HepG2 (cell line): ENCODE data around the gene ATRIP. TPM values are rescaled to one million over a fixed set of nuclear protein-coding genes. Genes with fewer than 3 reads are reported as not detected.
A peak's percentile ranks its signal among the peaks of the same experiment; 100 is the strongest.

ENCODE experiments used
- ATAC-seq: fragments of 200-7000 bp; cut with Tn5 transposase; 3 replicates; pipeline ENCODE4 v1.9.1; 2020; ENCODE audit warnings: mild to moderate bottlenecking, moderate library complexity
- BruUV-seq: library from RNA; stranded (reverse); fragments of 400-500 nt; replicated peaks from 2 replicates; lab custom pipeline; 2021; lab: Mats Ljungman, UMichigan
- CTCF ChIA-PET: fragments of 300-600 bp; formaldehyde crosslinking; extraction: SDS; loops from one replicate; lab custom pipeline; 2021; ENCODE audit warnings: low total read pairs, inconsistent platforms, low intra/inter-chr PET ratio; lab: Yijun Ruan, JAX
- POLR2A ChIA-PET: fragments of 350-600 bp; sonication (Branson Sonifier 250); formaldehyde crosslinking; loops from one replicate; lab custom pipeline; 2020; ENCODE audit warnings: antibody characterized with exemption, inconsistent platforms; lab: Yijun Ruan, JAX
- DNase-seq: peaks from one replicate; pipeline ENCODE4 v3.0.0-alpha.2; 2015; ENCODE audit warnings: low spot score
- FAIRE-seq: peaks from 3 replicates; lab custom pipeline; 2011; peaks lifted over from hg19 to GRCh38; lab: Jason Lieb, UNC
- H2AFZ ChIP-seq: one replicate; pipeline ENCODE4 v1.6.1; 2011; ENCODE audit warnings: low read length, inconsistent platforms
- H3K27ac ChIP-seq: fragments of 300-600 bp; 3 replicates; pipeline ENCODE4 v1.8.0; 2011; ENCODE audit warnings: mixed run types, mild to moderate bottlenecking, mixed read lengths, low read length, inconsistent platforms; ENCODE audit not compliant: insufficient read depth; ENCODE audit errors: extremely low read length
- H3K27me3 ChIP-seq, 2 experiments: fragments of 200-600 bp in 1 of 2; 2 replicates in 1 of 2; 3 replicates in 1 of 2; pipeline versions ENCODE4 v1.6.0 to v1.8.0; 2011; ENCODE audit warnings: low read length in 2 of 2, mild to moderate bottlenecking in 2 of 2, moderate library complexity in 2 of 2, inconsistent platforms in 1 of 2; ENCODE audit not compliant: insufficient read depth in 2 of 2, control insufficient read depth in 1 of 2
- H3K36me3 ChIP-seq, 2 experiments: fragments of 200-600 bp in 1 of 2; replicated peaks in 1 of 2; 2 replicates in 1 of 2; 3 replicates in 1 of 2; pipeline versions ENCODE4 v1.5.1 to v1.8.0; 2011; ENCODE audit warnings: low read length in 2 of 2, inconsistent platforms in 1 of 2; ENCODE audit not compliant: insufficient read depth in 2 of 2, control insufficient read depth in 1 of 2
- H3K4me1 ChIP-seq: 2 replicates; pipeline ENCODE4 v1.5.1; 2012; ENCODE audit warnings: low read length, inconsistent platforms; ENCODE audit not compliant: insufficient read depth
- H3K4me2 ChIP-seq: 2 replicates; pipeline ENCODE4 v1.6.0; 2011; ENCODE audit warnings: low read depth, low read length, inconsistent platforms
- H3K4me3 ChIP-seq, 3 experiments: fragments of 200-600 bp in 1 of 3; sonication (generic), shearing (Covaris generic) in 1 of 3; replicated peaks in 1 of 3; 2 replicates each; pipeline ENCODE4 v1.5.1; 2011 to 2016; ENCODE audit warnings: low read length in 3 of 3, inconsistent platforms in 2 of 3, low read depth in 2 of 3, mild to moderate bottlenecking in 2 of 3, control low read depth in 1 of 3, mixed read lengths in 1 of 3; ENCODE audit not compliant: insufficient read depth in 1 of 3
- H3K79me2 ChIP-seq: one replicate; pipeline ENCODE4 v1.6.1; 2011; ENCODE audit warnings: low read length, inconsistent platforms; ENCODE audit not compliant: insufficient read depth
- H3K9ac ChIP-seq: 2 replicates; pipeline ENCODE4 v1.6.0; 2011; ENCODE audit warnings: mild to moderate bottlenecking, low read depth, low read length, inconsistent platforms; ENCODE audit not compliant: insufficient read depth
- H3K9me3 ChIP-seq: 2 replicates; pipeline ENCODE4 v1.5.1; 2012; ENCODE audit warnings: mild to moderate bottlenecking, low read length
- H4K20me1 ChIP-seq: 2 replicates; pipeline ENCODE4 v1.6.0; 2011; ENCODE audit warnings: inconsistent platforms, mild to moderate bottlenecking, low read length, moderate library complexity; ENCODE audit not compliant: insufficient read depth
- CEBPB ChIP-seq: IDR thresholded peaks from 2 replicates; pipeline ENCODE4 v1.6.1; 2011; ENCODE audit warnings: low read depth, low read length, improper control_type of control experiment, borderline replicate concordance
- MLLT10 ChIP-seq: sonication (generic); formaldehyde crosslinking; IDR thresholded peaks from 2 replicates; pipeline ENCODE4 v1.4.0; 2020; ENCODE audit warnings: missing genetic modification reagents
- ZNF256 ChIP-seq: sonication (generic); formaldehyde crosslinking; conservative IDR thresholded peaks from 2 replicates; pipeline ENCODE4 v1.4.0; 2020; ENCODE audit warnings: missing genetic modification reagents
- ZNF33B ChIP-seq: sonication (generic); formaldehyde crosslinking; IDR thresholded peaks from 2 replicates; pipeline ENCODE4 v1.5.1; 2020; ENCODE audit warnings: mild to moderate bottlenecking, missing genetic modification reagents
- WGBS: methylation state at CpG from one replicate; pipeline ENCODE4 v1.1.6; 2017; ENCODE audit warnings: low lambda C conversion rate; 5-methylcytosine and 5-hydroxymethylcytosine counted together
- in situ Hi-C: cut with HindIII; loops from 2 replicates; pipeline ENCODE4 v1.10.0; 2017; ENCODE audit warnings: low pct_unique_long_range_greater_than_20kb; ENCODE audit not compliant: extremely low pct_ligation_motif_present
- intact Hi-C: fragments of 100-400 bp; cut with micrococcal nuclease; formaldehyde crosslinking; loops from one replicate; pipeline ENCODE4 v1.10.0; 2022; ENCODE audit not compliant: unreplicated experiment
- polyA plus RNA-seq, 8 experiments: library from polyadenylated mRNA; depleted of rRNA in 3 of 8; stranded (reverse) in 7 of 8; unstranded in 1 of 8; fragments of >200 nt; fragmentation: Illumina TruSeq in 4 of 8; extraction: Trizol in 4 of 8; gene quantifications; 2 replicates each; pipeline versions ENCODE4 v1.2.1 to v1.2.3, GENCODE V29; 2011 to 2016; ENCODE audit warnings: low read depth in 4 of 8, missing spikeins in 1 of 8, mixed read lengths in 1 of 8; ENCODE audit not compliant: insufficient read depth in 1 of 8
- total RNA-seq, 5 experiments: library from RNA; depleted of rRNA; stranded (reverse); fragments of >200 nt; fragmentation: Illumina TruSeq; extraction: Trizol; gene quantifications; 2 replicates each; pipeline ENCODE4 v1.2.3, GENCODE V29; 2016; ENCODE audit warnings: low read depth in 1 of 5
- TF ChIP-seq, protein P1 (sequence below): IDR thresholded peaks from 2 replicates; pipeline ENCODE4 v1.6.1; 2016; ENCODE audit warnings: mild to moderate bottlenecking
- TF ChIP-seq, protein P2 (sequence below): sonication (generic); formaldehyde crosslinking; IDR thresholded peaks from 2 replicates; pipeline ENCODE4 v1.5.0; 2020; ENCODE audit warnings: mild to moderate bottlenecking, missing genetic modification reagents
- TF ChIP-seq, protein P3 (sequence below): sonication (generic); formaldehyde crosslinking; IDR thresholded peaks from 2 replicates; pipeline ENCODE4 v1.9.0; 2021; ENCODE audit warnings: missing genetic modification reagents, mild to moderate bottlenecking, borderline replicate concordance

ATRIP gene
- total and polyA plus RNA-seq, 2 of the 13 experiments (the other 11 are each of a cell fraction or from before 2014, with no cell fraction given) = 5.1 to 12.5 TPM

DNA sequence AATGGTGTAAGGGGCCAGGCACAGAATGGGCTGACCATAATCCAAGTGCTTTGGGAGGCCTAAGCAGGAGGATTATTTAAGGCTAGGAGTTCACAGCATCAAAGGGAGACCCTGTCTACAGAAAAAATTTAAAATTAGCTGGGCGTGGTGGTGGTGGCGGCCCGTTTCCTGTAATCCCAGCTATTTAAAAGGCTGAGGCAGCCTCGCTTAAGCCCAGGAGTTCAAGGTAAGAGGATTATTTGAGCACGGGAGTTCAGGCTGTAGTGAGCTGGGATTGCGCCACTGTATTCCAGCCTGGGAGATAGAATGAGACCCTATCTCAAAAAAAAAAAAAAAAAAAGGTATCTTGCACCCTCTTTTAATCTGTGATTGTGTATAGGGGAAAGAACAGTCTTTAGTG is 4.6 kb upstream of the ATRIP start (continued):
- TF ChIP-seq, protein P1, sequence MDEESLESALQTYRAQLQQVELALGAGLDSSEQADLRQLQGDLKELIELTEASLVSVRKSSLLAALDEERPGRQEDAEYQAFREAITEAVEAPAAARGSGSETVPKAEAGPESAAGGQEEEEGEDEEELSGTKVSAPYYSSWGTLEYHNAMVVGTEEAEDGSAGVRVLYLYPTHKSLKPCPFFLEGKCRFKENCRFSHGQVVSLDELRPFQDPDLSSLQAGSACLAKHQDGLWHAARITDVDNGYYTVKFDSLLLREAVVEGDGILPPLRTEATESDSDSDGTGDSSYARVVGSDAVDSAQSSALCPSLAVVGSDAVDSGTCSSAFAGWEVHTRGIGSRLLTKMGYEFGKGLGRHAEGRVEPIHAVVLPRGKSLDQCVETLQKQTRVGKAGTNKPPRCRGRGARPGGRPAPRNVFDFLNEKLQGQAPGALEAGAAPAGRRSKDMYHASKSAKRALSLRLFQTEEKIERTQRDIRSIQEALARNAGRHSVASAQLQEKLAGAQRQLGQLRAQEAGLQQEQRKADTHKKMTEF (CRISPR knock-in tag) = no peak
- TF ChIP-seq CEBPB (peak; percentile 62; the same call in 1 of the 2 replicates), ZNF256 (CRISPR knock-in tag) (no peak), MLLT10 (CRISPR knock-in tag) (no peak)
- TF ChIP-seq, protein P2, sequence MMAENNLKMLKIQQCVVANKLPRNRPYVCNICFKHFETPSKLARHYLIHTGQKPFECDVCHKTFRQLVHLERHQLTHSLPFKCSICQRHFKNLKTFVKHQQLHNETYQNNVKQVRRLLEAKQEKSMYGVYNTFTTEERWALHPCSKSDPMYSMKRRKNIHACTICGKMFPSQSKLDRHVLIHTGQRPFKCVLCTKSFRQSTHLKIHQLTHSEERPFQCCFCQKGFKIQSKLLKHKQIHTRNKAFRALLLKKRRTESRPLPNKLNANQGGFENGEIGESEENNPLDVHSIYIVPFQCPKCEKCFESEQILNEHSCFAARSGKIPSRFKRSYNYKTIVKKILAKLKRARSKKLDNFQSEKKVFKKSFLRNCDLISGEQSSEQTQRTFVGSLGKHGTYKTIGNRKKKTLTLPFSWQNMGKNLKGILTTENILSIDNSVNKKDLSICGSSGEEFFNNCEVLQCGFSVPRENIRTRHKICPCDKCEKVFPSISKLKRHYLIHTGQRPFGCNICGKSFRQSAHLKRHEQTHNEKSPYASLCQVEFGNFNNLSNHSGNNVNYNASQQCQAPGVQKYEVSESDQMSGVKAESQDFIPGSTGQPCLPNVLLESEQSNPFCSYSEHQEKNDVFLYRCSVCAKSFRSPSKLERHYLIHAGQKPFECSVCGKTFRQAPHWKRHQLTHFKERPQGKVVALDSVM (CRISPR knock-in tag) = peak; percentile 78

DNA sequence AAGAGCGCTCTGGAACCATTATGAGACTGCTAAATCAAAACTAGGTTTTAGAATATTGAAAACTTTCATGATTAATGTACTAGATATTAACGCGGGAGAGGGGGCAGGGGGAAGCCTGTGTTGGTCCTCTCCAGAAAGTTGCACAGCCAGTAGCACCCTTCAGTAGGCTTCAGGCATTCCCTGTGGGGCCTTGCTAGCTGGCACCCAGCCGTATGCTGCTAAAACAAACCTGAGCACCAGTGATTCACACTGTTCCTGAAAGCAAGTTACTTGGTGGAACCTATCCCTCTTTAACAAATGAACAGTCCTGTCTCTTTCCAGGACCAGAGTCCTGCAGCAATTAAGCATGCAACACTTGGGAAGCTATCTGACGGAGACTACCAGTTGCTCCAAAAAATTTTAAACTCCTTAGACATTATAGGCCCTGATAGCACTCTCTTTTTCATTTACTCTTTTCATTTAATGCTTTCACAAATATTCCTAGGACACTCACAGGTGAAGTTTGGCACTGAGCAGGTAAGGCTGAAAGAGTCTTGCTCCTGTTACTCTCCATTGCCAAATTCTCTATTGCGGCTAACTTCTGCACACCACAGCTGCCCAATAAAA is 1.2 kb upstream of the ATRIP start:
- TF ChIP-seq, protein P3, sequence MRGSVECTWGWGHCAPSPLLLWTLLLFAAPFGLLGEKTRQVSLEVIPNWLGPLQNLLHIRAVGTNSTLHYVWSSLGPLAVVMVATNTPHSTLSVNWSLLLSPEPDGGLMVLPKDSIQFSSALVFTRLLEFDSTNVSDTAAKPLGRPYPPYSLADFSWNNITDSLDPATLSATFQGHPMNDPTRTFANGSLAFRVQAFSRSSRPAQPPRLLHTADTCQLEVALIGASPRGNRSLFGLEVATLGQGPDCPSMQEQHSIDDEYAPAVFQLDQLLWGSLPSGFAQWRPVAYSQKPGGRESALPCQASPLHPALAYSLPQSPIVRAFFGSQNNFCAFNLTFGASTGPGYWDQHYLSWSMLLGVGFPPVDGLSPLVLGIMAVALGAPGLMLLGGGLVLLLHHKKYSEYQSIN = 0 out of 2 replicates have a peak, but pooled peaks have one; percentile 28
- TF ChIP-seq ZNF33B (CRISPR knock-in tag) = no peak
- H3K36me3 ChIP-seq = peaks cover 2 to 9% of the 10 kb centered on the region in 2 experiments; a peak in 2 of 5 replicates
- in situ Hi-C loops (no loop called here), intact Hi-C loops (no loop called here)
- no peaks in the 10 kb centered on the region; a peak in 1 of 5 replicates for H3K27me3 ChIP-seq
- H3K4me1 ChIP-seq = peaks cover 52% of the 10 kb centered on the region
- H4K20me1 ChIP-seq = peaks cover 7% of the 10 kb centered on the region
- peak overlapping the region; percentile 93 for H3K4me2 ChIP-seq
- ChIA-PET CTCF (no interaction called here), POLR2A (interaction anchor here (0.9 to 4.5 kb wide), 5 partner anchors 14 to 112 kb away, joined by 3 to 50 read pairs (median 6); partner anchors contain the start of genes PFKFB4 and PLXNB1)
- WGBS = 79% methylated on average over 5 of the region's 6 CpGs
- H3K4me3 ChIP-seq = peak overlapping the region in 2 of 3 experiments; percentile 74 to 86; a peak in 4 of 6 replicates
- peaks cover 31% of the 10 kb centered on the region for H3K79me2 ChIP-seq
- DNase-seq (no peak), ATAC-seq (no peak), FAIRE-seq (no peak)
- H3K9ac ChIP-seq = 0 out of 2 replicates have a peak overlapping the region, but pooled peaks have one; percentile 80
- H3K9me3 ChIP-seq = no peaks in the 10 kb centered on the region
- no peak overlapping the region for H3K27ac ChIP-seq
- BruUV-seq = no TSS peak
- no peak overlapping the region for H2AFZ ChIP-seq
